ENCODE results near the gene BCL3.

The BCL3 gene

DNA sequence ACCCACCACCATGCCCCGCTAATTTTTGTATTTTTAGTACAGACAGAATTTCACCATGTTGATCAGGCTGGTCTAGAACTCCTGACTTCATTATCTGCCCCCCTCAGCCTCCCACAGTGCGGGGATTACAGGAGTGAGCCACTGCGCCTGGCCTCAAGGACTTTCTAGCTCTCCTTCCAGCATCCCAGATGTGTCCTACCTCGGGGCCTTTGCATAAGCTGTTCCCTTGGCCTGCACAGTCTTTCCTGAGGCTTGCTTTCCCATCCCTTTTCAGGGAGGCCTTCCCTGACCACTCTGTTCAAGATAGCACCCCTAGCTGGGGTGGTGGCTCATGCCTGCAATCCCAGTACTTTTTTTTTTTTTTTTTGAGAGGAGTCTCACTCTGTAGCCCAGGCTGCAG, 46.1 kb downstream of the BCL3 start:
- H2AFZ ChIP-seq (ENCODE audit: low read length), result no peak overlapping the region
- H3K27ac ChIP-seq (ENCODE audit: low read depth, low read length, poor library complexity, severe bottlenecking), result no peak overlapping the region
- H3K4me1 ChIP-seq (ENCODE audit: insufficient read depth, low read length, severe bottlenecking), result no peaks in the 10 kb centered on the region
- H3K4me2 ChIP-seq (ENCODE audit: low read length), result no peak overlapping the region
- no peaks in the 10 kb centered on the region for H3F3A ChIP-seq (ENCODE audit: insufficient read depth, low read length)
- no peaks in the 10 kb centered on the region for H3K36me3 ChIP-seq (ENCODE audit: insufficient read depth, low read length)
- H4K20me1 ChIP-seq (ENCODE audit: insufficient read depth, low read length), result no peaks in the 10 kb centered on the region
- no peak overlapping the region for H3K9ac ChIP-seq (ENCODE audit: low read length)
- H3K9me2 ChIP-seq (ENCODE audit: low read depth, low read length), result no peaks in the 10 kb centered on the region
- peaks cover 10% of the 10 kb centered on the region; the same call in 1 of the 2 replicates for H3K27me3 ChIP-seq (ENCODE audit: insufficient read depth, low read length)
- no peaks in the 10 kb centered on the region for H3K79me2 ChIP-seq (ENCODE audit: insufficient read depth, low read length)
- H3K4me3 ChIP-seq (ENCODE audit: low read depth, low read length, poor library complexity, severe bottlenecking), result no peak overlapping the region
- no peaks in the 10 kb centered on the region for H3K9me3 ChIP-seq (ENCODE audit: low read length)
- no peak for TF ChIP-seq EZH2 (IDR thresholded peaks at IDR 0.05; ENCODE audit: borderline replicate concordance, low read length)
- TF ChIP-seq, protein P1, sequence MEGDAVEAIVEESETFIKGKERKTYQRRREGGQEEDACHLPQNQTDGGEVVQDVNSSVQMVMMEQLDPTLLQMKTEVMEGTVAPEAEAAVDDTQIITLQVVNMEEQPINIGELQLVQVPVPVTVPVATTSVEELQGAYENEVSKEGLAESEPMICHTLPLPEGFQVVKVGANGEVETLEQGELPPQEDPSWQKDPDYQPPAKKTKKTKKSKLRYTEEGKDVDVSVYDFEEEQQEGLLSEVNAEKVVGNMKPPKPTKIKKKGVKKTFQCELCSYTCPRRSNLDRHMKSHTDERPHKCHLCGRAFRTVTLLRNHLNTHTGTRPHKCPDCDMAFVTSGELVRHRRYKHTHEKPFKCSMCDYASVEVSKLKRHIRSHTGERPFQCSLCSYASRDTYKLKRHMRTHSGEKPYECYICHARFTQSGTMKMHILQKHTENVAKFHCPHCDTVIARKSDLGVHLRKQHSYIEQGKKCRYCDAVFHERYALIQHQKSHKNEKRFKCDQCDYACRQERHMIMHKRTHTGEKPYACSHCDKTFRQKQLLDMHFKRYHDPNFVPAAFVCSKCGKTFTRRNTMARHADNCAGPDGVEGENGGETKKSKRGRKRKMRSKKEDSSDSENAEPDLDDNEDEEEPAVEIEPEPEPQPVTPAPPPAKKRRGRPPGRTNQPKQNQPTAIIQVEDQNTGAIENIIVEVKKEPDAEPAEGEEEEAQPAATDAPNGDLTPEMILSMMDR (IDR thresholded peaks at IDR 0.05; ENCODE audit: low read length), result no peak

GRCh38 chr19:44795398-44795987, 47.0 kb downstream of the BCL3 start:
- H3K9me2 ChIP-seq (ENCODE audit: low read depth, low read length), result no peaks in the 10 kb centered on the region
- no peaks in the 10 kb centered on the region for H3K9me3 ChIP-seq (ENCODE audit: low read length)
- H3K36me3 ChIP-seq (ENCODE audit: insufficient read depth, low read length), result no peaks in the 10 kb centered on the region
- no peak overlapping the region for H3K4me3 ChIP-seq (ENCODE audit: low read depth, low read length, poor library complexity, severe bottlenecking)
- H3F3A ChIP-seq (ENCODE audit: insufficient read depth, low read length), result no peaks in the 10 kb centered on the region
- no peak overlapping the region for H3K4me2 ChIP-seq (ENCODE audit: low read length)
- no peaks in the 10 kb centered on the region for H3K4me1 ChIP-seq (ENCODE audit: insufficient read depth, low read length, severe bottlenecking)
- H3K27ac ChIP-seq (ENCODE audit: low read depth, low read length, poor library complexity, severe bottlenecking), result no peak overlapping the region
- H2AFZ ChIP-seq (ENCODE audit: low read length), result no peak overlapping the region
- no peaks in the 10 kb centered on the region for H3K79me2 ChIP-seq (ENCODE audit: insufficient read depth, low read length)
- no peak overlapping the region for H3K9ac ChIP-seq (ENCODE audit: low read length)
- TF ChIP-seq EZH2 (IDR thresholded peaks at IDR 0.05; ENCODE audit: borderline replicate concordance, low read length), result no peak
- TF ChIP-seq, protein P1 (IDR thresholded peaks at IDR 0.05; ENCODE audit: low read length), result no peak
- no peaks in the 10 kb centered on the region for H4K20me1 ChIP-seq (ENCODE audit: insufficient read depth, low read length)
- peaks cover 10% of the 10 kb centered on the region; the same call in 1 of the 2 replicates for H3K27me3 ChIP-seq (ENCODE audit: insufficient read depth, low read length)

DNA sequence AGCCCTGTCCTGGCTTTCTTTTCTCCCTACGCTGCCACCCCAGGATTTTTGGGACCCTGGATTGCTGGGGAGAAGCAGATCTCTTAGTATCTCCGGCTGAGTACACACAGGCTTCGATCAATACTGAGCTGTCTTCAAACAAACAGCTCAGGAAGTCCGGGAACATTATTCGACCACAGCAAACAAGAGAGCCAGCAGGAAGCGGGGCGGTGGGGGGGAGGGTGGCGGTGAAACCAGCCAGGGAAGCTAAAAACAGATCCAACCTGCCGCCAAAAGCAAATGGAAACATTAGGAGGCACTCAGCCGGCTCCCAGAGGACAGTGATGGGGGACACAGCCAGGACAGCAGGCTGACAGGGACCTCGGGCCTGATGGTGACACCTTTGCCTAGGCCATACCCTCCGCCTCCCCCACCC, 48.2 kb downstream of the BCL3 start:
- Histone ChIP-seq H3K4me3 (ENCODE audit: low read depth, low read length, poor library complexity, severe bottlenecking) (no peak overlapping the region), H3K9me2 (ENCODE audit: low read depth, low read length) (no peaks in the 10 kb centered on the region), H2AFZ (ENCODE audit: low read length) (no peak overlapping the region), H3K27ac (ENCODE audit: low read depth, low read length, poor library complexity, severe bottlenecking) (no peak overlapping the region), H3K27me3 (ENCODE audit: insufficient read depth, low read length) (peaks cover 10% of the 10 kb centered on the region; the same call in 1 of the 2 replicates), H3K36me3 (ENCODE audit: insufficient read depth, low read length) (no peaks in the 10 kb centered on the region), H3K9me3 (ENCODE audit: low read length) (no peaks in the 10 kb centered on the region), H3F3A (ENCODE audit: insufficient read depth, low read length) (no peaks in the 10 kb centered on the region), H3K79me2 (ENCODE audit: insufficient read depth, low read length) (no peaks in the 10 kb centered on the region), H4K20me1 (ENCODE audit: insufficient read depth, low read length) (no peaks in the 10 kb centered on the region), H3K9ac (ENCODE audit: low read length) (no peak overlapping the region), H3K4me1 (ENCODE audit: insufficient read depth, low read length, severe bottlenecking) (no peaks in the 10 kb centered on the region), H3K4me2 (ENCODE audit: low read length) (no peak overlapping the region)
- TF ChIP-seq, protein P1 (IDR thresholded peaks at IDR 0.05; ENCODE audit: low read length), result no peak
